Left cardiac atrium (tissue), 4 donors: ENCODE data around the gene BCL2L13. TPM values are rescaled to one million over a fixed set of nuclear protein-coding genes. Genes with fewer than 3 reads are reported as not detected.

Experiments
- ATAC-seq, 2 donors: fragments of 200-7000 bp; cut with Tn5 transposase; one replicate each; pipeline ENCODE4 v1.9.1; 2020; ENCODE audit warnings: mild to moderate bottlenecking in 2 of 2, moderate library complexity in 2 of 2
- DNase-seq: peaks from one replicate; pipeline ENCODE4 v3.0.0-alpha.2; 2020
- intact Hi-C, 2 donors: fragments of 100-400 bp; cut with DNase I; formaldehyde crosslinking; loops; one replicate each; pipeline versions ENCODE4 v1.14.1 to v1.15.1; 2022 to 2023
- long read RNA-seq: library from polyadenylated mRNA; unstranded; transcript quantifications from one replicate; pipeline ENCODE4 v2.0.0, GENCODE V29; 2021
- total RNA-seq, 2 donors: library from RNA; stranded (reverse); fragmentation: NEBNext Ultra II Directional; extraction: Animal tissue kit (Norgen Biotek cat#: 25700); gene quantifications; one replicate each; pipeline ENCODE4 v1.2.1, GENCODE V29; 2021
- donor health status: DM: no; HTN: yes; CAD: no.
- donor health status: DM: no; HTN: yes; CAD: no; lungs with severe emphysema.
- donor health status: DM: yes; HTN: yes; CAD: no.
- donor health status: Dilated cardiomyopathy.

Gene BCL2L13
- 10 to 100 TPM; 51.2 to 59.7 TPM for total RNA-seq
- long read RNA-seq, full-length matches to known transcripts = 78 of 110 reads
- long read RNA-seq, partial matches to known transcripts = 4 of 110 reads
- long read RNA-seq, other reads (novel, unspliced or antisense) = 28 of 110 reads

- DNase-seq (peak; percentile 95), ATAC-seq (peak; percentile 98)
- intact Hi-C loops = loop anchor here in 1 of 2 donors (5.0 kb wide), 1 partner anchor 71 kb away; no protein-coding TSS in a partner anchor
Measured at GRCh38 chr22:17638432-17639246, at the start of gene BCL2L13. TSS of gene BCL2L13 (plus strand) at chr22:17638757. CDS start at chr22:17655712, 16,955 bp downstream.

DNA sequence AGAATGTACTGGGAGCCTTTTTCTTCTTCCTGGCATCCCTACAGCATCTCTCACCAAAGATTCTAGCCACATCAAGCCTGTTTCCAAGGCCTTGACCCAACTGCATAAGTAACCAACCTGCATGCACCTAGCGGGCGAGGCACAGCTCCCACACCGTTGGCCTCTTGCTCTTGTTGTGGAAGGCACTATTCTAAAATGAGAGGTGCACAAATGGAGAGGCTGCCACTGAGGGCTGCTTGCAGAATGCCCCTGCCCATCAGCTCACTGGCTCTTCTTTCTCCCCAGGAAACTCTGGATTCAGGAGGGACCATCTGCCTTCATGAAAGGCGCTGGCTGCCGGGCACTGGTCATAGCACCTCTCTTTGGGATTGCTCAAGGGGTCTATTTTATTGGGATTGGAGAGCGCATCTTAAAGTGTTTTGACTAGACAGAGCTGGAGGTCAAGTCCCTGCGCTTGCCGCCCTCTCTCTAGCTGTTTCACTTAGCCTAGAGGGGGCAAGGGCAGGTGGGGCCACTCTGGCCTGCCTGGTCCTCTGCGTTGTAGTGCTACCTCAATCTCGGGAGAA is 48.7 kb upstream of the BCL2L13 start:
- intact Hi-C loops = no loop called here
- ATAC-seq = no peak

DNA sequence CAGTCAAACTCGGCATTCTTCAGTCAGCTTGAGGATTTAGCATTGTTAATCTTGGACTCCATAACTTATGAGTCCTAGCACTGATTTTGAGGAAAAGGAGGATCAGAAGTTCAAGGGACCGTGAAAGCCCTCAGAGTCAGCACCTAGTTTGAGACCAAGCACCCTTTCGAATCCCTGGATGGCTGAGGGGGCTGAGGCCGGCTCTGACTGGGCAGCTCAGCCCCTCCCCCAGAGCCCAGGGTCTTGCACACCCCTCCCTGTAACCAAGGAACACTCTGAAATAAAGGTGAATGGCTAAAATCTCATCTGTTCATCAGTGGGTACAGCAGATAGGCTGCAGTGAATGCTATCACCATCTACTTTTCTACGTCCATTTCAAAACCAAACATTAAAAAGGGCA is 48.0 kb upstream of the BCL2L13 start:
- ATAC-seq (no peak), DNase-seq (no peak)
- intact Hi-C loops = no loop called here

More for the DNA sequence above, 48.7 kb upstream of the BCL2L13 start:
- DNase-seq = no peak

DNA sequence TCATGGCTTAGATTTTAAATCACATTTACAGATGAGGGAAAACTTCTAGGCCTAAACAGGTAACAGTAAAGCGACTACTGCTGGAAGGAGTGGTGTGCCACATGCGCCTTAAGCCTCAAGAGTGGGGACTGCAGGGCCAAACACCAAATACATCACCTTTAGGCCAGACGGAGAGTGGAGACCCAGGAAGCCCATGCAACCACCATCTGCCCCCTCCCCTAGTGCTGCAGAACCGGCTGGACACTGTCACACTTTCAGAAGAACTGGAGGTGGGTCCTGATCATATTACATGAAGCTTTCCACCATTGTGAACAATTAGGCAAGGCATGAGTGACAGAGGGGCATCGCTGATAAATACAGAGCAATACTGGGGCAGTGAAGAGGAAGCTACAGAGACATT is 46.4 kb upstream of the BCL2L13 start:
- ATAC-seq (no peak), DNase-seq (no peak)
- intact Hi-C loops = no loop called here

DNA sequence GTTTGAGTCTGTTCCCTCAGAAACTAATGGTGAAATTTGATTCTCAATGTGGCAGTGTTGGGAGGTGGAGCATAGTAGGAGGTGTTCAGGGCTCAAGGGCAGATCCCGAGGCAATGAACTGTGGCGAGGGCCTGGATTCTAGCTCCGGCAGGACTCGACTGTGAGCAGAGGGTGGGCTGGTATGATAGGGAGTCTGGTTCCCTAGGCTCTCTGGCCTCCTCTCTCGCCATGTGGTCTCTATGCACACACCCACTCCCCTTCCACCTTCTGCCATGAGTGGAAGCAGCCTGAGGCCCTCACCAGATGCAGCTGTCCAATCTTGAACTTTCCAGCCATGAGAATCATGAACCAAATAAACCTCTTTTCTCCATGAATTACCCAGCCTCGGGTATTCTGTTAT is 42.3 kb upstream of the BCL2L13 start:
- intact Hi-C loops = no loop called here
- ATAC-seq (no peak), DNase-seq (no peak)

DNA sequence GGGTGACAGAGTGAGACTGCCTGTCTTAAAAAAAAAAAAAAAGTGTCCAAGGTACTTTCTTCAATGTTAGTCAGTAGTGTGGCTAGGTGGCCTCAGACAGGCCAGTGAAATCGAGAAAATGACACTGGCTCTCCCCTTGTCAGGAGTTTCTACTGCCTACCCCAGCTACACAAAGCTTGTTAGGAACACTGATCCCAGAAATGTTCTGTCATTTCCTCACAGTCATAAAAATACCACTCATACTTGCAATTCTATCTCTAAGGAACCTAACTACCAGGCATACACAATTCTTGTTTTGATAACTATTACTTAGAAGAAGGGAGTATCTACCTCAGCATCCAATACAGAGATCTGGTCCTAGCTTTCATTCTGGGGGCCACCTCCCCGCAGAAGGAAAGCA is 41.3 kb upstream of the BCL2L13 start:
- intact Hi-C loops = no loop called here
- no peak for DNase-seq
- no peak for ATAC-seq

DNA sequence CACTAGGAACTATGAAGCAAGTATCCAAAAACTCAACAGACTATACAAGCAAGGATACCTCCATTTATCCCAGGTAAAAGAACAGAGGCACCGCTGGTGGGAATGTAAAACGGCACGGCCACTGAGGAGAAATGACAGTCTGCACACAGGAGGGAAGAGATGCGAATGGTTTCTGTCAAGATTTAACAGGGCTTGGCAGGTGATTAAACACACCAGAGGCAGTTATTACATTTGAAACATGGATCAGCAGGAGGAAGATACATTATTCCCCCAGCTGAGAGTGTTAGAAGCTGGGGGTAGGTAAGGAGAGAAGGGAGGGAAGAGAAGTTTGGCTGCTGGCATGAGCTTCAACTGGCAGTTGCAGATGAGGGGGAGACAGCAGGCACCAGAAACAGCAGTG is 40.2 kb upstream of the BCL2L13 start:
- DNase-seq = no peak
- intact Hi-C loops = no loop called here
- ATAC-seq = no peak

DNA sequence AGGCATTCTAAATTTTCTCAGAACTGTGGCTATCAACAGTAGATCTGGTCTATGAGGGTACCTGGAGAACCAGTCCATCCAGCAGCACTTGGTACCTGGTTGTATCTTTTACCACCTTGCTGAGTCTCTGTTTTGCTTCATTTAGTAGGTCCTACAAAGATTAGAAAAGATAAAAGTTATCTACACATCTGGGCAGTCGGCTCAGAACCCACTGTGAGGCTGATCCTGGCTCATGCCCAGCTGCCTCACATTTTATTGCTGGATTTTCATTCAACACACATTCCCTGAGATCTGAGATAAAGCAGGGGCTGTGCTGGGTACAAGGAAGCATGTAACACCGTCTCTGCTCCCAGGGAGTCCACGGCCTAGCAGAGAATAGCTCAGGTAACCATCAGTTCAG is 37.5 kb upstream of the BCL2L13 start:
- intact Hi-C loops = no loop called here
- ATAC-seq (no peak), DNase-seq (no peak)

DNA sequence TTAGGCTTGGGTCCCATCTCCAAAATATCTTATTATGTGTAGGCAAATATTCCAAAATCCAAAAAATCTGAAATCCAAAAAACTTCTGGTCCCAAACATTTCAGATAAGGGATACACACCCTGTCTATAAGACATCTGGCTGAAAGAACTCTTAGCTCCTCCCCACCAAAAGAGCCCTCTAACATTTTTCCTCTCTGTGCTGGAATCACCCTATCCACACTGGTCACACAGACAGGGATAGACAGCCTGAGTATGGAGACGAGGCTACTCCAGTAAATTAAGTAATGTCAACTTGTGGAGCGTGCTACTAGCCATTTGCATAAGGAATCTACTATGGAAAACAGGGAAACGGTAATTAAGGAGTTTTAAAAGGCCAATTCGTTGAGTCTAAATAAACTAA is 34.9 kb upstream of the BCL2L13 start:
- DNase-seq (no peak), ATAC-seq (no peak)
- intact Hi-C loops = no loop called here

DNA sequence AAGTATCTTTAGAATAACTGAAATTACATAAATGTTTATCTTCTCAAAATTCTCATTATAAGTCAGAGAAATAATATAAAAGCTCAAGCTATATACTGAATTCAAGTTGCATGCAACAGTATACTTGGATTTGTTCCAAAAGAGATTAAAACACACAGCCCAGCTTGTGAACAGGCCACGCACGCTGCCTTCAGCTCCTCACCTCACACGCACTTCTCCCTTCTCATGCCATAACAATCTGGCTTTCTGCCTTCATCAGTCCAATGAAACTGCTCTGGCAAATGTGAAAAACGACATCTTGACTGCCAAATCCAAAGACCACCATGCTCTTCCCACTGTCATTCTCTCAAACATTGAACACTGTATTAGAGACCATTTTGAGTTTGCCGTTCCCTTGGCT is 32.1 kb upstream of the BCL2L13 start:
- ATAC-seq (peak; percentile 67 to 82), DNase-seq (no peak)
- intact Hi-C loops = no loop called here

DNA sequence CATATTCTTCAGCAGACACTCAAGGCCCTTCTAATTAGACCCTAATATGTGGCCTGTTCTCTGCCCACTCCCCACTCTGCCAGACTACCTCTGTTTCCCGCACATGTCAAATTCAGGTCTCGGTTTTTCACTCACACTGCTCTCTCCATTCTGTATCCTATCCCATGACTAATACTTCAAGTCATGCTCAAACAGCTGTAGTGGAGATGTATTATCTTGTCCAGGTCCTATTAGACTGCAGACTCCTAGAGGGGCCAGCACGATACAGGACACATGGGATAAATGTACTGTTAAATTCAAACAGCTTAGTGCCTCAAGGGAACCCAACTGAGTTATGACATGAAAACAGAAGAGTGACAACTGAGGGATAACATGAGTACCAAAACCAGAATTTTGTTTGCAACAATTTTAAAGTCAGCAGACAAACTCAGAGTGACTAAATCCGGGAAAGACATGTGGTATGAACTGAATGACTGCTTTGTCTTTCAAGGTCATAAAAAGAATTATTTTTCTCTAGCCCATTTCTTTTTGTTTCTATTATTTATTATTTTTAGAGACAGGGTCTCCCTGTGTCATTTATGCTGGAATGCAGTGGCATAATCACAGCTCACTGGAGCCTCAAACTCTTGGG is 30.6 kb upstream of the BCL2L13 start:
- DNase-seq (no peak), ATAC-seq (peak in 1 of 2 donors; percentile 55)
- intact Hi-C loops = no loop called here

- ATAC-seq = no peak
- no peak for DNase-seq
- intact Hi-C loops = no loop called here
Measured at GRCh38 chr22:17612057-17612456, 26.5 kb upstream of the BCL2L13 start.

GRCh38 chr22:17613280-17613679 is 25.3 kb upstream of the BCL2L13 start:
- intact Hi-C loops = no loop called here
- ATAC-seq = no peak

DNA sequence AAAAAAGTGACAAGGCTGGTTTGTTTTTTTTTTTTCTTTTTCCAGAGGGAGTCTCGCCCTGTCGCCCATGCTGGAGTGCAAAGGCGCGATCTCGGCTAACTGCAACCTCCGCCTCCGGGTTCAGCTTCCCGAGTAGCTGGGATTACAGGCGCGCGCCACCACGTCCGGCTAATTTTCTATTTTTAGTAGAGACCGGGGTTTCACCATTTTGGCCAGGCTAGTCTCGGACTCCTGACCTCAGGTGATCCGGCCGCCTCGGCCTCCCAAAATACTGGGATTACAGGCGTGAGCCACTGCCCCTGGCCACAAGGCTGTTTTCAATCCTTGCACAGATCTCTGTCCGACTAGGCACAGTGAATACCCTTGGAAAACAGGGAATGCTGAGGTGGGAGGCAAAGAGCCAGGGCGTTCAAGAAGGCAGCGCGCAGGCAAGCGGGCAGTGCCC is 10.6 kb upstream of the BCL2L13 start:
- intact Hi-C loops = no loop called here
- DNase-seq (no peak), ATAC-seq (no peak)

More at GRCh38 chr22:17613280-17613679, 25.3 kb upstream of the BCL2L13 start:
- DNase-seq = no peak

DNA sequence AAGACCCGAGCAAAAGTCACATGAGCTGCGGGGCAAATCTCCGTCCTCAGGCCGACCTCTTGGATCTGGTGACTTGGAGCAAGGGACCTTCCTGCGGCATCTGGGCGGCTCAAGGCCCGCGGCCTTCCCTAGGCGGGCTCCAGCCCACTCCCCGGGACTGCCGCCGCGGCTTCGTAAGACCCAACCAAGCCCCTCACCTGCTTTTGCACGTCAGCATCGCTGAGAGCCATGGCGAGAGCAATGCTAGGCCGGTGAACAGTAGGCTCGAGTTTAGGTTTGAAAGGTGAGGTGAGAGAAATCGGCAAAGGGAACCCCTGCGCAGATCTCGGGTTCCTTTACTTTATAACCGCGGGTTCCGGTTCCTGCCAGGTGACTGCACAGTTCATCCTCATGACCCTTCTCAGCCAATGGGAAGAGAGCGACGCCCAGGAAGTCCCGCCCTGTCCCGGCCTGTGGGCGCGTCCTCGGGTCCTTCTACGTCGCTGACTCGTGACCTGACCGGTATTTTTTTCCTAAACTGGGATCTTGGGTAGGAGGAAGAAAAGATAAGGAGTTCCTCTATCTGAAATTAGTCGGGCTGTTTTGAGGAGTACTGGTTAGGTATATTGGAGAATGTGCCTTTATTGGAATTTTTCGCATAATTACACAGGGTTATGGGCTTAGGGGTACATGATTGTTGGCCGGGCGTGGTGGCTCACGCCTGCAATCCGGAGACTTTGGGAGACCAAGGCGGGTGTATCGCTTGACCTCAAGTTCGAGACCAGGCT is 10.0 kb upstream of the BCL2L13 start, which contains the start of gene ATP6V1E1:
ATP6V1E1 (minus strand) TSS at position 344 of the 767 bp plus-strand sequence; CDS start at position 230, 114 bp downstream.
- ATAC-seq (peak; percentile 100), DNase-seq (peak; percentile 96)
- intact Hi-C loops = no loop called here

DNA sequence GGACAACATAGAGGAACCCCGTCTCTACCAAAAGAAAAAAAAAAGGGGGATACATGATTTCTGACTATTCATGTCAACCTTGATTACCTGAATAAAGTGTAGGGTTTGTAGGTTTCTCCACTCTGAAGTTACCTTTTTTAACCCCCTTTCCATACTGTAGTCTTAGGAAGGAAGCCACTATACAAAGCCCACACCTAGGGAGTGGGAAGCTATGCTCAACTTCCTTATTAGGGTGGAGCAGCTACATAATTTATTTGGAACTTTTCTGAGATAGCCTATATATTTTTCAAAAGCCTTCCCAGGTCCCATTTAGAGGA is 9.4 kb upstream of the BCL2L13 start:
- intact Hi-C loops = no loop called here
- DNase-seq = no peak
- no peak for ATAC-seq

- DNase-seq (no peak), ATAC-seq (no peak)
- intact Hi-C loops = no loop called here
Measured at GRCh38 chr22:17629641-17630040, 8.9 kb upstream of the BCL2L13 start.

DNA sequence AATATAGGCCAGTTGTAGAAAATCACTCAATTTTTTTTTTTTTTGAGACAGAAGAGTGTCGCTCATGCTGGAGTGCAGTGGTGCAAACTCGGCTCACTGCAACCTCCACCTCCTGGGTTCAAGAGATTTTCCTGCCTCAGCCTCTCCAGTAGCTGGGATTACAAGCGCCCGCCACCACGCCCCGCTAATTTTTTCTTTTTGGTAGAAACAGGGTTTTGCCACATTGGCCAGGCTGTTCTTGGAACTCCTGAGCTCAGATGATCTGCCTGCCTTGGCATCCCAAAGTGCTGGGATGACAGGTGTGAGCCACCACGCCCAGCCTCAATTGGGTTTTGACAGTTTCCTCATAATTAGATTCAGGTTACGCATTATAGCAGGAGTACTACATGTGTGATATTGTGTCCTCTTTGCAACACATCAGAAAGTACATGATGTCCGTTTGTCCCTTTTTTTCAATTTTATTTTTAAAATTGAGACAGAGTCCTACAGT is 7.4 kb upstream of the BCL2L13 start:
- intact Hi-C loops = no loop called here
- ATAC-seq (no peak), DNase-seq (no peak)
